SIG-M5 (cell line): ENCODE results near the gene TPSG1.

Experiments
- DNase-seq: peaks from one replicate; lab custom pipeline; 2025; lab: John Stamatoyannopoulos, UW

The TPSG1 gene

GRCh38 chr16:1176280-1176897, 48.7 kb downstream of the TPSG1 start:
- no peak for DNase-seq

- DNase-seq = no peak
Measured at GRCh38 chr16:1175566-1176279, 49.3 kb downstream of the TPSG1 start.

GRCh38 chr16:1174477-1175357, 50.4 kb downstream of the TPSG1 start:
- DNase-seq = no peak

- DNase-seq = no peak
Measured at GRCh38 chr16:1173788-1174451, 51.1 kb downstream of the TPSG1 start.

GRCh38 chr16:1172651-1173050, 52.4 kb downstream of the TPSG1 start:
- no peak for DNase-seq

GRCh38 chr16:1171854-1172428, 53.1 kb downstream of the TPSG1 start:
- no peak for DNase-seq
